ENCODE measurements around the gene PI4KB.

DNA sequence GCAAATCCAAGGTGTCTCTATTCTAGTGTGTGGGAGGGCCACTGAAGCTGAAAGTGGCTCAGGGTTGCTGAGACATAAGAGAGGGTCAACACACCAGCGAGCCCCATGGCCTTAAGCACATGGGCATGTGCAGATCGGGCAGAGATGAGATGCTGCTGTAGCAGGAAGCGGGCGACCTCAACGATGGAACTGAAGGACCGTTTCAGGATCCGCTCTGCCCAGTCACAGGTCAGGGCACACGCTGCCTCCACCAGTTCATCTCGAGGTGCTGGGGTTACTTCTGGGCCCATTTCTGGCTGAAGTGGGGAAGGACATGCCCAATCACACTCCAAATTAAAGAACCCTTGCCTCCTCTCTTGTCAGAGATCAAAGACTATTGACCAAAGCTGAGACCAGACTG lies 16.4 kb upstream of the PI4KB start:
- TF ChIP-seq EZH2 (IDR thresholded peaks at IDR 0.05; ENCODE audit: borderline replicate concordance, insufficient read depth, low read length, poor library complexity, severe bottlenecking): no peak
- TF ChIP-seq EP300 (conservative IDR thresholded peaks at IDR 0.05; ENCODE audit: poor library complexity, severe bottlenecking): no peak
- TF ChIP-seq, protein P1, sequence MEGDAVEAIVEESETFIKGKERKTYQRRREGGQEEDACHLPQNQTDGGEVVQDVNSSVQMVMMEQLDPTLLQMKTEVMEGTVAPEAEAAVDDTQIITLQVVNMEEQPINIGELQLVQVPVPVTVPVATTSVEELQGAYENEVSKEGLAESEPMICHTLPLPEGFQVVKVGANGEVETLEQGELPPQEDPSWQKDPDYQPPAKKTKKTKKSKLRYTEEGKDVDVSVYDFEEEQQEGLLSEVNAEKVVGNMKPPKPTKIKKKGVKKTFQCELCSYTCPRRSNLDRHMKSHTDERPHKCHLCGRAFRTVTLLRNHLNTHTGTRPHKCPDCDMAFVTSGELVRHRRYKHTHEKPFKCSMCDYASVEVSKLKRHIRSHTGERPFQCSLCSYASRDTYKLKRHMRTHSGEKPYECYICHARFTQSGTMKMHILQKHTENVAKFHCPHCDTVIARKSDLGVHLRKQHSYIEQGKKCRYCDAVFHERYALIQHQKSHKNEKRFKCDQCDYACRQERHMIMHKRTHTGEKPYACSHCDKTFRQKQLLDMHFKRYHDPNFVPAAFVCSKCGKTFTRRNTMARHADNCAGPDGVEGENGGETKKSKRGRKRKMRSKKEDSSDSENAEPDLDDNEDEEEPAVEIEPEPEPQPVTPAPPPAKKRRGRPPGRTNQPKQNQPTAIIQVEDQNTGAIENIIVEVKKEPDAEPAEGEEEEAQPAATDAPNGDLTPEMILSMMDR (IDR thresholded peaks at IDR 0.05; ENCODE audit: poor library complexity, severe bottlenecking): no peak
- TF ChIP-seq SMC3 (conservative IDR thresholded peaks at IDR 0.05; ENCODE audit: poor library complexity): no peak
- TF ChIP-seq, protein P2, sequence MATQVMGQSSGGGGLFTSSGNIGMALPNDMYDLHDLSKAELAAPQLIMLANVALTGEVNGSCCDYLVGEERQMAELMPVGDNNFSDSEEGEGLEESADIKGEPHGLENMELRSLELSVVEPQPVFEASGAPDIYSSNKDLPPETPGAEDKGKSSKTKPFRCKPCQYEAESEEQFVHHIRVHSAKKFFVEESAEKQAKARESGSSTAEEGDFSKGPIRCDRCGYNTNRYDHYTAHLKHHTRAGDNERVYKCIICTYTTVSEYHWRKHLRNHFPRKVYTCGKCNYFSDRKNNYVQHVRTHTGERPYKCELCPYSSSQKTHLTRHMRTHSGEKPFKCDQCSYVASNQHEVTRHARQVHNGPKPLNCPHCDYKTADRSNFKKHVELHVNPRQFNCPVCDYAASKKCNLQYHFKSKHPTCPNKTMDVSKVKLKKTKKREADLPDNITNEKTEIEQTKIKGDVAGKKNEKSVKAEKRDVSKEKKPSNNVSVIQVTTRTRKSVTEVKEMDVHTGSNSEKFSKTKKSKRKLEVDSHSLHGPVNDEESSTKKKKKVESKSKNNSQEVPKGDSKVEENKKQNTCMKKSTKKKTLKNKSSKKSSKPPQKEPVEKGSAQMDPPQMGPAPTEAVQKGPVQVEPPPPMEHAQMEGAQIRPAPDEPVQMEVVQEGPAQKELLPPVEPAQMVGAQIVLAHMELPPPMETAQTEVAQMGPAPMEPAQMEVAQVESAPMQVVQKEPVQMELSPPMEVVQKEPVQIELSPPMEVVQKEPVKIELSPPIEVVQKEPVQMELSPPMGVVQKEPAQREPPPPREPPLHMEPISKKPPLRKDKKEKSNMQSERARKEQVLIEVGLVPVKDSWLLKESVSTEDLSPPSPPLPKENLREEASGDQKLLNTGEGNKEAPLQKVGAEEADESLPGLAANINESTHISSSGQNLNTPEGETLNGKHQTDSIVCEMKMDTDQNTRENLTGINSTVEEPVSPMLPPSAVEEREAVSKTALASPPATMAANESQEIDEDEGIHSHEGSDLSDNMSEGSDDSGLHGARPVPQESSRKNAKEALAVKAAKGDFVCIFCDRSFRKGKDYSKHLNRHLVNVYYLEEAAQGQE (IDR thresholded peaks at IDR 0.05; ENCODE audit: borderline replicate concordance): no peak

Data from neural cell (in vitro differentiated cells).